PC-9 (cell line): ENCODE data around the gene KIAA1958.

Source experiments
- EZH2 ChIP-seq: fragments of 200-600 bp; sonication (generic); IDR thresholded peaks from 2 replicates; pipeline ENCODE4 v1.8.0; 2017; ENCODE audit warnings: antibody characterized with exemption, low read depth
- TF ChIP-seq, protein P1 (sequence below): fragments of 200-600 bp; sonication (generic); conservative IDR thresholded peaks from 2 replicates; pipeline ENCODE4 v1.6.1; 2017; ENCODE audit warnings: mixed run types, antibody characterized with exemption, mild to moderate bottlenecking, moderate library complexity

DNA sequence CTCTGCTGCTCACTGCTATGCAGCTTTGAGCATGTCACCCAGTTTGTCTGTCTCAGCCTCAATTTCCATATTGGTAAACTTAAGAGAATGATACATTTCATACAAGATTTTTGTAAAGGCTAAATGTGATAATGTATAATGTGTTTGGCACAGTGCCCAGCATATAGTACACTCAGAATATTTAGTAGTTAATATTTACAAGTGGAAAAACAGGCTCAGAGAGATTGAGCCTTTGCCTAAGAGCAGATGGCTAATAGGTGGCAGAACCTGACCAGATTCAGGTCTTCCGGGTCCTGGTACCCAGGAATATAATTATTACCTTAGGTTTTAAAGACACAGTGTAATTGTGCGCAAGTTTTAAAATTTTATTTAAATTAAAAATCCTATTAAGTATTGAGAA, 46.8 kb upstream of the KIAA1958 start:
- TF ChIP-seq, protein P1, sequence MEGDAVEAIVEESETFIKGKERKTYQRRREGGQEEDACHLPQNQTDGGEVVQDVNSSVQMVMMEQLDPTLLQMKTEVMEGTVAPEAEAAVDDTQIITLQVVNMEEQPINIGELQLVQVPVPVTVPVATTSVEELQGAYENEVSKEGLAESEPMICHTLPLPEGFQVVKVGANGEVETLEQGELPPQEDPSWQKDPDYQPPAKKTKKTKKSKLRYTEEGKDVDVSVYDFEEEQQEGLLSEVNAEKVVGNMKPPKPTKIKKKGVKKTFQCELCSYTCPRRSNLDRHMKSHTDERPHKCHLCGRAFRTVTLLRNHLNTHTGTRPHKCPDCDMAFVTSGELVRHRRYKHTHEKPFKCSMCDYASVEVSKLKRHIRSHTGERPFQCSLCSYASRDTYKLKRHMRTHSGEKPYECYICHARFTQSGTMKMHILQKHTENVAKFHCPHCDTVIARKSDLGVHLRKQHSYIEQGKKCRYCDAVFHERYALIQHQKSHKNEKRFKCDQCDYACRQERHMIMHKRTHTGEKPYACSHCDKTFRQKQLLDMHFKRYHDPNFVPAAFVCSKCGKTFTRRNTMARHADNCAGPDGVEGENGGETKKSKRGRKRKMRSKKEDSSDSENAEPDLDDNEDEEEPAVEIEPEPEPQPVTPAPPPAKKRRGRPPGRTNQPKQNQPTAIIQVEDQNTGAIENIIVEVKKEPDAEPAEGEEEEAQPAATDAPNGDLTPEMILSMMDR: no peak
- no peak for TF ChIP-seq EZH2
